Progenitor cell of endocrine pancreas (in vitro differentiated cells): ENCODE data around the gene ECSIT. TPM values are rescaled to one million over a fixed set of nuclear protein-coding genes. Genes with fewer than 3 reads are reported as not detected.

Experiments
- DNase-seq: peaks from one replicate; pipeline ENCODE4 v3.0.0; 2021; ENCODE audit warnings: low spot score; ENCODE audit not compliant: unreplicated experiment
- H3K27ac Mint-ChIP-seq: 2 replicates; pipeline ENCODE4 v1.8.0; 2021; ENCODE audit warnings: mild to moderate bottlenecking, moderate library complexity, mixed read lengths
- H3K27me3 Mint-ChIP-seq: 2 replicates; pipeline ENCODE4 v1.8.0; 2021; ENCODE audit warnings: mixed read lengths
- H3K36me3 Mint-ChIP-seq: 2 replicates; pipeline ENCODE4 v1.8.0; 2022; ENCODE audit warnings: mixed read lengths; ENCODE audit not compliant: insufficient read depth
- H3K4me1 Mint-ChIP-seq: 2 replicates; pipeline ENCODE4 v1.8.0; 2021; ENCODE audit warnings: low read depth, mixed read lengths
- H3K4me3 Mint-ChIP-seq: 2 replicates; pipeline ENCODE4 v1.8.0; 2021; ENCODE audit warnings: low read depth, mild to moderate bottlenecking, moderate library complexity, mixed read lengths
- H3K9me3 Mint-ChIP-seq: 2 replicates; pipeline ENCODE4 v1.8.0; 2021; ENCODE audit warnings: low read depth, mixed read lengths
- CTCF ChIP-seq: fragments of 200-600 bp; sonication (generic); IDR thresholded peaks from one replicate; pipeline ENCODE4 v1.5.0; 2021; ENCODE audit warnings: antibody characterized with exemption, mild to moderate bottlenecking; ENCODE audit not compliant: unreplicated experiment
- microRNA-seq: library from miRNA; unstranded; fragments of <30 nt; microRNA quantifications from one replicate; pipeline ENCODE4 v1.1.0, GENCODE V29; 2020; ENCODE audit warnings: borderline number of aligned reads; ENCODE audit not compliant: unreplicated experiment
- total RNA-seq: library from RNA; stranded (reverse); gene quantifications from 2 replicates; pipeline ENCODE4 v1.2.1, GENCODE V29; 2021

ECSIT gene
- total RNA-seq, 1 donor from 2014 or later, result 38.5 TPM

- Mint-ChIP-seq H3K4me3 (no peak overlapping the region), H3K27me3 (no peaks in the 10 kb centered on the region), H3K27ac (peak overlapping the region; percentile 7), H3K36me3 (no peaks in the 10 kb centered on the region), H3K9me3 (no peaks in the 10 kb centered on the region), H3K4me1 (no peaks in the 10 kb centered on the region)
- TF ChIP-seq CTCF, result no peak
- DNase-seq, result no peak
These were observed 70.6 kb downstream of the ECSIT start for GRCh38 chr19:11458236-11458900.

GRCh38 chr19:11457831-11458230 is 71.1 kb downstream of the ECSIT start:
- no peak for TF ChIP-seq CTCF
- Mint-ChIP-seq H3K9me3 (no peaks in the 10 kb centered on the region), H3K4me3 (no peak overlapping the region), H3K36me3 (no peaks in the 10 kb centered on the region), H3K27me3 (no peaks in the 10 kb centered on the region), H3K27ac (no peak overlapping the region), H3K4me1 (no peaks in the 10 kb centered on the region)
- DNase-seq, result no peak

- Mint-ChIP-seq H3K9me3 (no peaks in the 10 kb centered on the region), H3K4me3 (no peak overlapping the region), H3K27ac (no peak overlapping the region), H3K4me1 (no peaks in the 10 kb centered on the region), H3K36me3 (no peaks in the 10 kb centered on the region), H3K27me3 (no peaks in the 10 kb centered on the region)
- no peak for DNase-seq
- no peak for TF ChIP-seq CTCF
These were observed 71.8 kb downstream of the ECSIT start for GRCh38 chr19:11457115-11457514.

GRCh38 chr19:11456659-11457058 is 72.3 kb downstream of the ECSIT start:
- no peak for DNase-seq
- no peaks in the 10 kb centered on the region for H3K27me3 Mint-ChIP-seq
- H3K9me3 Mint-ChIP-seq, result no peaks in the 10 kb centered on the region
- no peaks in the 10 kb centered on the region for H3K4me1 Mint-ChIP-seq
- H3K36me3 Mint-ChIP-seq, result no peaks in the 10 kb centered on the region
- H3K4me3 Mint-ChIP-seq, result no peak overlapping the region
- no peak overlapping the region for H3K27ac Mint-ChIP-seq
- TF ChIP-seq CTCF, result no peak

Small RNAs within 50 kb of the gene (microRNA-seq; reads per million reads assigned to microRNA genes)
- 3.0 reads per million for gene MIR7974

Other genes starting within 250 kb of the ECSIT start
- not detected in 2 replicates for gene TSPAN16, start 233.0 kb downstream of the ECSIT start, total RNA-seq
- 40.7 and 43.9 TPM in 2 replicates for gene RAB3D, start 189.5 kb downstream of the ECSIT start, total RNA-seq
- 49.8 and 51.1 TPM in 2 replicates for gene TMEM205, start 182.9 kb downstream of the ECSIT start, total RNA-seq
- 25.0 and 27.6 TPM in 2 replicates for gene CCDC159, start 182.6 kb downstream of the ECSIT start, total RNA-seq
- 7.9 and 10.1 TPM in 2 replicates for gene PLPPR2, start 173.7 kb downstream of the ECSIT start, total RNA-seq
- 3.2 and 3.3 TPM in 2 replicates for gene SWSAP1, start 154.5 kb downstream of the ECSIT start, total RNA-seq
- gene EPOR, start 144.8 kb downstream of the ECSIT start, total RNA-seq, result 53.6 and 56.7 TPM in 2 replicates
- gene RGL3, start 109.8 kb downstream of the ECSIT start, total RNA-seq, result 266 and 284 TPM in 2 replicates
- gene ODAD3, start 94.0 kb downstream of the ECSIT start, total RNA-seq, result 1.8 and 2.2 TPM in 2 replicates
- 409 and 437 TPM in 2 replicates for gene PRKCSH, start 93.5 kb downstream of the ECSIT start, total RNA-seq
- gene ELAVL3, start 48.1 kb downstream of the ECSIT start, total RNA-seq, result 0.87 and 1.4 TPM in 2 replicates
- 17.6 and 21.8 TPM in 2 replicates for gene ZNF653, start 23.3 kb downstream of the ECSIT start, total RNA-seq
- gene CNN1, start 9.7 kb upstream of the ECSIT start, total RNA-seq, result 3.2 and 9.0 TPM in 2 replicates
- 48.7 and 56.5 TPM in 2 replicates for gene ELOF1, start 30.1 kb upstream of the ECSIT start, total RNA-seq
- 1.6 and 2.7 TPM in 2 replicates for gene ACP5, start 48.5 kb upstream of the ECSIT start, total RNA-seq
- 31.9 and 33.6 TPM in 2 replicates for gene ZNF627, start 68.3 kb upstream of the ECSIT start, total RNA-seq
- gene ZNF823, start 209.8 kb upstream of the ECSIT start, total RNA-seq, result 12.0 and 12.4 TPM in 2 replicates
- gene ZNF441, start 237.9 kb upstream of the ECSIT start, total RNA-seq, result 3.8 and 4.4 TPM in 2 replicates